ENCODE data around the gene CDHR2. TPM values are rescaled to one million over a fixed set of nuclear protein-coding genes. Genes with fewer than 3 reads are reported as not detected.

The CDHR2 gene
- total RNA-seq, 1 experiment from 2014 or later, result 0.63 TPM

- TF ChIP-seq, protein P1, sequence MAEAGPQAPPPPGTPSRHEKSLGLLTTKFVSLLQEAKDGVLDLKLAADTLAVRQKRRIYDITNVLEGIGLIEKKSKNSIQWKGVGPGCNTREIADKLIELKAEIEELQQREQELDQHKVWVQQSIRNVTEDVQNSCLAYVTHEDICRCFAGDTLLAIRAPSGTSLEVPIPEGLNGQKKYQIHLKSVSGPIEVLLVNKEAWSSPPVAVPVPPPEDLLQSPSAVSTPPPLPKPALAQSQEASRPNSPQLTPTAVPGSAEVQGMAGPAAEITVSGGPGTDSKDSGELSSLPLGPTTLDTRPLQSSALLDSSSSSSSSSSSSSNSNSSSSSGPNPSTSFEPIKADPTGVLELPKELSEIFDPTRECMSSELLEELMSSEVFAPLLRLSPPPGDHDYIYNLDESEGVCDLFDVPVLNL (CRISPR knock-in tag; IDR thresholded peaks at IDR 0.05; ENCODE audit: borderline replicate concordance, low read depth), result no peak
- TF ChIP-seq CREB1 (CRISPR knock-in tag; IDR thresholded peaks at IDR 0.05) (no peak), ZNF219 (CRISPR knock-in tag; IDR thresholded peaks at IDR 0.05; ENCODE audit: borderline replicate concordance) (no peak), PRDM15 (CRISPR knock-in tag; IDR thresholded peaks at IDR 0.05) (no peak), TP53 (CRISPR knock-in tag; IDR thresholded peaks at IDR 0.05) (no peak), AR (CRISPR knock-in tag; IDR thresholded peaks at IDR 0.05) (no peak)
These were observed 19.9 kb upstream of the CDHR2 start (continued) for GRCh38 chr5:176529116-176529740.

- TF ChIP-seq NFATC4 (CRISPR knock-in tag; IDR thresholded peaks at IDR 0.05) (no peak), ATF1 (CRISPR knock-in tag; IDR thresholded peaks at IDR 0.05) (no peak), MXD4 (CRISPR knock-in tag; IDR thresholded peaks at IDR 0.05; ENCODE audit: borderline replicate concordance) (no peak), ZNF317 (CRISPR knock-in tag; IDR thresholded peaks at IDR 0.05; ENCODE audit: borderline replicate concordance, low read depth) (no peak), ZSCAN18 (CRISPR knock-in tag; IDR thresholded peaks at IDR 0.05) (no peak), ZBTB21 (CRISPR knock-in tag; IDR thresholded peaks at IDR 0.05; ENCODE audit: borderline replicate concordance) (no peak), FOXJ3 (CRISPR knock-in tag; IDR thresholded peaks at IDR 0.05; ENCODE audit: borderline replicate concordance) (no peak), CREB1 (CRISPR knock-in tag; IDR thresholded peaks at IDR 0.05) (no peak), SP1 (CRISPR knock-in tag; conservative IDR thresholded peaks at IDR 0.05) (no peak), PRDM15 (CRISPR knock-in tag; IDR thresholded peaks at IDR 0.05) (no peak), NR2C2 (CRISPR knock-in tag; IDR thresholded peaks at IDR 0.05) (no peak), SOX15 (CRISPR knock-in tag; IDR thresholded peaks at IDR 0.05) (no peak)
- Mint-ChIP-seq H3K4me1 (peaks cover 16% of the 10 kb centered on the region), H3K9me3 (no peaks in the 10 kb centered on the region), H3K27me3 (ENCODE audit: low read depth) (no peaks in the 10 kb centered on the region), H3K4me3 (no peak overlapping the region), H3K36me3 (peaks cover 34% of the 10 kb centered on the region), H3K27ac (no peak overlapping the region)
- ChIA-PET POLR2A (no interaction called here), CTCF (interaction anchor here (1.0 kb wide), 1 partner anchor 8 kb away, joined by 3 read pairs; no protein-coding TSS in a partner anchor)
- ATAC-seq (no peak), DNase-seq (ENCODE audit: low spot score) (no peak)
These were observed 19.4 kb upstream of the CDHR2 start for GRCh38 chr5:176529741-176530141.
